Ishikawa (cell line): Measurements from ENCODE around the gene ACOXL.

Experiments used
- EP300 ChIP-seq: IDR thresholded peaks from 2 replicates; pipeline ENCODE4 v1.6.1; 2012; ENCODE audit warnings: borderline replicate concordance
- TAF1 ChIP-seq: IDR thresholded peaks from 2 replicates; pipeline ENCODE4 v1.6.1; 2012; ENCODE audit warnings: low read depth, mild to moderate bottlenecking

DNA sequence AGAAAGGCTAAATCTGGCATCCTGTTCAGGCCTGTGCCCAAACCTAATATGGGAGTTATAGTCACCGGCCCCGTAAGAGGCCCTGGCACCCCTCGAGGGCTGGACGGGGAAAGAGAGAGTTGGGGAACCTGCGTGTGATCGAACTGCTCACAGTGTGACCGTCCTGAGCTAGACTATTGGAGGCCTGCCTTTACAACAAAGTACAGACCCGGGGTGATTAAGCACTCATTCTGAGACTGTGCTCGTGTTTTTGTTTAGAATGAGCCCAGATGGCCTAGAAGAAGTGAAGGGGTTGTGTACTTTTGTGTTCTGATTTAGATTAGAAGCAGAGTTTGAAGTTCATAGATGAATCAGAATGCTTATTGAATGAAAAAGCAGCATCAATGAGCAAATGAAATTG is 115.3 kb downstream of the ACOXL start:
- no peak for TF ChIP-seq TAF1
- no peak for TF ChIP-seq EP300
